H1 (cell line): Measurements from ENCODE around the gene SOCS3. TPM values are rescaled to one million over a fixed set of nuclear protein-coding genes. Genes with fewer than 3 reads are reported as not detected.
A peak's percentile ranks its signal among the peaks of the same experiment; 100 is the strongest.

ENCODE experiments used
- CTCF ChIA-PET: fragments of 300-600 bp; sonication (Branson Sonifier 250); formaldehyde crosslinking; loops from one replicate; lab custom pipeline; 2021; ENCODE audit not compliant: partially characterized antibody; lab: Charles Lee
- POLR2A ChIA-PET: fragments of 300-600 bp; sonication (Branson Sonifier 250); formaldehyde crosslinking; loops from one replicate; lab custom pipeline; 2021; ENCODE audit warnings: inconsistent platforms; ENCODE audit not compliant: partially characterized antibody; lab: Charles Lee
- DNase-seq, 2 experiments: peaks; one replicate each; pipeline versions ENCODE4 v3.0.0 to v3.0.0-alpha.2; 2010 to 2022; ENCODE audit warnings: low spot score in 2 of 2, low read depth in 1 of 2, mixed read lengths in 1 of 2
- FAIRE-seq: peaks from 2 replicates; lab custom pipeline; 2011; peaks lifted over from hg19 to GRCh38; lab: Jason Lieb, UNC
- H2AFZ ChIP-seq: 2 replicates; pipeline ENCODE4 v1.8.1; 2012; ENCODE audit warnings: low read length, inconsistent platforms
- H2AK5ac ChIP-seq: 2 replicates; pipeline ENCODE4 v1.6.1; 2013; ENCODE audit warnings: low read depth, low read length
- H2BK120ac ChIP-seq: replicated peaks from 2 replicates; pipeline ENCODE3; 2013; ENCODE audit warnings: low read depth, low read length, inconsistent platforms
- H2BK12ac ChIP-seq: 2 replicates; pipeline ENCODE4 v1.6.1; 2013; ENCODE audit warnings: low read depth, low read length
- H2BK15ac ChIP-seq: 2 replicates; pipeline ENCODE4 v1.6.1; 2013; ENCODE audit warnings: low read length
- H2BK20ac ChIP-seq: 2 replicates; pipeline ENCODE4 v1.6.1; 2013; ENCODE audit warnings: low read length
- H2BK5ac ChIP-seq: 2 replicates; pipeline ENCODE4 v1.6.1; 2013; ENCODE audit warnings: low read depth, low read length
- H3K14ac ChIP-seq: 2 replicates; pipeline ENCODE4 v1.6.1; 2013; ENCODE audit warnings: inconsistent platforms; ENCODE audit not compliant: insufficient read length
- H3K18ac ChIP-seq: 2 replicates; pipeline ENCODE4 v1.6.1; 2013; ENCODE audit warnings: low read length; ENCODE audit errors: extremely low read depth
- H3K23ac ChIP-seq: 2 replicates; pipeline ENCODE4 v1.6.1; 2013; ENCODE audit warnings: inconsistent platforms; ENCODE audit not compliant: insufficient read length
- H3K23me2 ChIP-seq: 2 replicates; pipeline ENCODE4 v1.6.1; 2013; ENCODE audit warnings: low read depth, low read length
- H3K27ac ChIP-seq: 2 replicates; pipeline ENCODE4 v1.6.1; 2011; ENCODE audit warnings: low read depth, low read length, inconsistent platforms
- H3K27me3 ChIP-seq, 4 experiments: replicated peaks in 1 of 4; 1 replicate in 1 of 4; 2 replicates in 3 of 4; pipeline versions ENCODE4 v1.6.1 to v1.8.1; 2011 to 2013; ENCODE audit warnings: low read length in 3 of 4, mild to moderate bottlenecking in 3 of 4, inconsistent platforms in 2 of 4, mixed read lengths in 2 of 4, moderate library complexity in 1 of 4; ENCODE audit not compliant: control insufficient read depth in 3 of 4, insufficient read depth in 3 of 4; ENCODE audit errors: extremely low read depth in 1 of 4
- H3K36me3 ChIP-seq, 4 experiments: 2 replicates each; pipeline versions ENCODE4 v1.6.1 to v1.8.1; 2011 to 2013; ENCODE audit warnings: mild to moderate bottlenecking in 4 of 4, low read length in 3 of 4, moderate library complexity in 2 of 4, control low read depth in 1 of 4, inconsistent platforms in 1 of 4; ENCODE audit not compliant: insufficient read depth in 4 of 4, control insufficient read depth in 2 of 4
- H3K4ac ChIP-seq: replicated peaks from 2 replicates; pipeline ENCODE3; 2013; ENCODE audit warnings: low read length, low read depth, mixed read lengths, inconsistent platforms; ENCODE audit not compliant: insufficient read length
- H3K4me1 ChIP-seq, 4 experiments: replicated peaks in 1 of 4; 1 replicate in 1 of 4; 2 replicates in 3 of 4; pipeline versions ENCODE4 v1.6.1 to v1.8.1; 2011 to 2013; ENCODE audit warnings: low read length in 3 of 4, inconsistent platforms in 2 of 4, mixed read lengths in 1 of 4; ENCODE audit not compliant: insufficient read depth in 4 of 4, control insufficient read depth in 3 of 4
- H3K4me2 ChIP-seq, 2 experiments: 2 replicates each; pipeline versions ENCODE4 v1.6.1 to v1.8.1; 2011 to 2013; ENCODE audit warnings: low read depth in 2 of 2, low read length in 2 of 2, control low read depth in 1 of 2, inconsistent platforms in 1 of 2, mild to moderate bottlenecking in 1 of 2; ENCODE audit not compliant: insufficient read depth in 1 of 2
- H3K4me3 ChIP-seq, 4 experiments: fragments of 200-600, 300-600 bp in 1 of 4; sonication (generic), shearing (Covaris generic), sonication (Bioruptor Twin) in 1 of 4; 2 replicates each; pipeline versions ENCODE4 v1.5.1 to v1.8.1; 2011 to 2016; ENCODE audit warnings: low read length in 4 of 4, low read depth in 3 of 4, control low read depth in 2 of 4, inconsistent platforms in 2 of 4, mild to moderate bottlenecking in 2 of 4, mixed read lengths in 1 of 4, moderate library complexity in 1 of 4; ENCODE audit not compliant: insufficient read depth in 2 of 4; ENCODE audit errors: extremely low read depth in 1 of 4
- H3K56ac ChIP-seq: replicated peaks from 2 replicates; pipeline ENCODE3; 2013; ENCODE audit warnings: low read depth, mild to moderate bottlenecking, mixed read lengths, low read length, inconsistent platforms; ENCODE audit not compliant: insufficient read length
- H3K79me1 ChIP-seq: 2 replicates; pipeline ENCODE4 v1.6.1; 2013; ENCODE audit warnings: low read depth, low read length, control low read depth
- H3K79me2 ChIP-seq, 2 experiments: 2 replicates each; pipeline versions ENCODE4 v1.6.1 to v1.8.1; 2012 to 2013; ENCODE audit warnings: low read length in 2 of 2, mild to moderate bottlenecking in 2 of 2, inconsistent platforms in 1 of 2; ENCODE audit not compliant: insufficient read depth in 2 of 2, control insufficient read depth in 1 of 2
- H3K9ac ChIP-seq, 4 experiments: replicated peaks in 1 of 4; 1 replicate in 1 of 4; 2 replicates in 3 of 4; pipeline versions ENCODE4 v1.6.1 to v1.8.1; 2011 to 2013; ENCODE audit warnings: low read depth in 3 of 4, low read length in 3 of 4, control low read depth in 2 of 4, mild to moderate bottlenecking in 2 of 4, moderate library complexity in 2 of 4, inconsistent platforms in 1 of 4; ENCODE audit errors: extremely low read depth in 1 of 4
- H3K9me3 ChIP-seq, 2 experiments: 2 replicates each; pipeline versions ENCODE4 v1.6.1 to v1.8.1; 2012 to 2013; ENCODE audit warnings: mild to moderate bottlenecking in 2 of 2, moderate library complexity in 2 of 2, control low read depth in 1 of 2, inconsistent platforms in 1 of 2, low read depth in 1 of 2, low read length in 1 of 2, mixed read lengths in 1 of 2; ENCODE audit not compliant: insufficient read depth in 2 of 2
- H4K20me1 ChIP-seq, 2 experiments: replicated peaks in 1 of 2; 2 replicates each; pipeline versions ENCODE3 to v1.8.1; 2011 to 2013; ENCODE audit warnings: inconsistent platforms in 2 of 2, low read length in 2 of 2, mild to moderate bottlenecking in 1 of 2; ENCODE audit not compliant: insufficient read depth in 2 of 2, control insufficient read depth in 1 of 2
- H4K5ac ChIP-seq: 2 replicates; pipeline ENCODE4 v1.6.1; 2013; ENCODE audit warnings: low read length, low read depth, mixed read lengths, inconsistent platforms; ENCODE audit not compliant: insufficient read length
- H4K8ac ChIP-seq: 2 replicates; pipeline ENCODE4 v1.8.0; 2013; ENCODE audit warnings: mild to moderate bottlenecking, moderate library complexity, low read length, inconsistent platforms; ENCODE audit not compliant: insufficient read depth; ENCODE audit errors: extremely low read depth
- H4K91ac ChIP-seq: replicated peaks from 2 replicates; pipeline ENCODE3; 2013; ENCODE audit warnings: low read length, mixed read lengths, inconsistent platforms; ENCODE audit not compliant: insufficient read length
- CBX5 ChIP-seq: fragments of 300-800, 300-1000 bp; sonication (generic); IDR thresholded peaks from 2 replicates; pipeline ENCODE4 v1.7.1; 2016; ENCODE audit warnings: antibody characterized with exemption, low read length, low read depth
- GABPA ChIP-seq: IDR thresholded peaks from 2 replicates; pipeline ENCODE4 v1.6.1; 2011; ENCODE audit warnings: mild to moderate bottlenecking, low read length, moderate library complexity, borderline replicate concordance; ENCODE audit not compliant: insufficient read depth
- HDAC2 ChIP-seq, 2 experiments: fragments of 300-600 bp in 1 of 2; sonication (generic) in 1 of 2; IDR thresholded peaks; 2 replicates each; pipeline ENCODE4 v1.6.1; 2011 to 2012; ENCODE audit warnings: low read depth in 2 of 2, low read length in 2 of 2, mild to moderate bottlenecking in 2 of 2, moderate library complexity in 2 of 2, borderline replicate concordance in 1 of 2, inconsistent platforms in 1 of 2
- HDAC6 ChIP-seq: IDR thresholded peaks from one replicate; pipeline ENCODE4 v1.7.1; 2012; ENCODE audit warnings: low read depth, mild to moderate bottlenecking, inconsistent platforms, low read length, moderate library complexity
- KDM4A ChIP-seq: IDR thresholded peaks from one replicate; pipeline ENCODE4 v1.7.1; 2012; ENCODE audit warnings: low read depth, mild to moderate bottlenecking, moderate library complexity, low read length, inconsistent platforms; ENCODE audit not compliant: severe bottlenecking
- SIN3A ChIP-seq, 2 experiments: IDR thresholded peaks in 1 of 2; conservative IDR thresholded peaks in 1 of 2; 2 replicates each; pipeline ENCODE4 v1.6.1; 2011 to 2012; ENCODE audit warnings: low read length in 2 of 2, improper control_type of control experiment in 1 of 2, low read depth in 1 of 2, mild to moderate bottlenecking in 1 of 2
- SIRT6 ChIP-seq: IDR thresholded peaks from one replicate; pipeline ENCODE4 v1.7.1; 2012; ENCODE audit warnings: low read length, inconsistent platforms
- SUZ12 ChIP-seq: fragments of 200-600 bp; sonication (generic); IDR thresholded peaks from 2 replicates; pipeline ENCODE4 v1.6.1; 2012; ENCODE audit warnings: mild to moderate bottlenecking, inconsistent platforms, low read length, moderate library complexity, mixed read lengths
- TBP ChIP-seq: IDR thresholded peaks from 2 replicates; pipeline ENCODE4 v1.6.1; 2011; ENCODE audit warnings: low read depth, low read length, improper control_type of control experiment
- whole genome bisulfite sequencing, 2 experiments: shearing (Covaris generic) in 1 of 2; methylation state at CpG; one replicate each; pipeline versions ENCODE4 v1.1.6 to v1.1.7; 2013 to 2015; ENCODE audit warnings: low lambda C conversion rate in 2 of 2, mixed read lengths in 2 of 2, inconsistent platforms in 1 of 2, low coverage in 1 of 2, missing lambda C conversion rate in 1 of 2; ENCODE audit not compliant: insufficient replicate concordance in 2 of 2, insufficient coverage in 1 of 2, insufficient read length in 1 of 2; ENCODE audit errors: extremely low coverage in 1 of 2, missing lambda C conversion rate in 1 of 2; 5-methylcytosine and 5-hydroxymethylcytosine counted together
- polyA plus RNA-seq, 7 experiments: library from polyadenylated mRNA; depleted of rRNA in 3 of 7; stranded (reverse) in 5 of 7; unstranded in 2 of 7; fragments of >200 nt in 5 of 7; fragments of 200-250 nt in 2 of 7; gene quantifications; 1 replicate in 5 of 7; 2 replicates in 1 of 7; 4 replicates in 1 of 7; pipeline versions ENCODE4 v1.2.1 to v1.2.3, GENCODE V29; 2011 to 2013; ENCODE audit warnings: missing spikeins in 2 of 7, mixed read lengths in 2 of 7
- total RNA-seq: library from RNA; stranded (reverse); fragmentation: NEBNext Ultra II Directional; extraction: Animal tissue kit (Norgen Biotek cat#: 25700); gene quantifications from 2 replicates; pipeline ENCODE4 v1.2.1, GENCODE V29; 2021

Gene SOCS3
- total and polyA plus RNA-seq, 2 of the 8 experiments (the other 6 are each of a cell fraction or from before 2014, with no cell fraction given), result 10.1 to 47.9 TPM

- ChIA-PET POLR2A (interaction anchor here (1.1 to 5.2 kb wide), 8 partner anchors 9 to 188 kb away, joined by 3 to 29 read pairs (median 4); partner anchors contain the start of gene SOCS3), CTCF (interaction anchor here (0.9 to 3.0 kb wide), 12 partner anchors 10 to 92 kb away, joined by 3 to 13 read pairs (median 3); no protein-coding TSS in a partner anchor)
- Histone ChIP-seq H2BK120ac (no peak overlapping the region), H4K91ac (no peak overlapping the region), H3K27ac (no peak overlapping the region), H3K4me2 (peak overlapping the region; percentile 45 to 74), H3K23ac (no peak overlapping the region), H2BK5ac (no peak overlapping the region; the same call in 1 of the 2 replicates), H3K14ac (no peak overlapping the region), H3K23me2 (peaks cover 2% of the 10 kb centered on the region; the same call in 1 of the 2 replicates), H4K8ac (no peak overlapping the region), H2BK12ac (peak overlapping the region; percentile 95; the same call in 1 of the 2 replicates), H2AK5ac (no peak overlapping the region), H3K27me3 (peaks cover 0 to 23% (median 13%) of the 10 kb centered on the region in 4 experiments; a peak in 5 of 7 replicates), H3K9me3 (no peaks in the 10 kb centered on the region), H3K9ac (no peak overlapping the region), H2BK20ac (no peak overlapping the region), H4K20me1 (no peaks in the 10 kb centered on the region), H3K79me1 (no peaks in the 10 kb centered on the region), H3K79me2 (no peaks in the 10 kb centered on the region), H2BK15ac (no peak overlapping the region; the same call in 1 of the 2 replicates), H3K56ac (no peak overlapping the region), H3K36me3 (no peaks in the 10 kb centered on the region), H4K5ac (no peak overlapping the region), H2AFZ (peak overlapping the region; percentile 54; the same call in 1 of the 2 replicates), H3K4me3 (peak overlapping the region; percentile 29 to 61 (median 32); a peak in 6 of 8 replicates), H3K18ac (peak overlapping the region; percentile 90), H3K4ac (no peak overlapping the region), H3K4me1 (peaks cover 0 to 17% (median 14%) of the 10 kb centered on the region in 4 experiments; a peak in 5 of 7 replicates)
- FAIRE-seq, result no peak
- 15% methylated on average over 27 of the region's 95 CpGs; no CpG with 5 or more reads in 1 of the 2 experiments for WGBS, 2 experiments
- peak in 1 of 2 experiments; percentile 80 for DNase-seq
- TF ChIP-seq TBP, result no peak
- peak in 1 of 2 experiments; percentile 52; a peak in 1 of 4 replicates for TF ChIP-seq SIN3A (conservative IDR thresholded peaks at IDR 0.05 in 1 of 2, IDR thresholded peaks at IDR 0.05 in 1 of 2; ENCODE audit: low read depth in 1 of 2, low read length in 2 of 2)
- TF ChIP-seq KDM4A, result no peak
- TF ChIP-seq HDAC6, result no peak
- TF ChIP-seq CBX5, result no peak
- TF ChIP-seq SUZ12, result peak; percentile 29; the same call in 1 of the 2 replicates
- no peak for TF ChIP-seq SIRT6
- no peak for TF ChIP-seq HDAC2 (IDR thresholded peaks at IDR 0.05; ENCODE audit: borderline replicate concordance in 1 of 2, low read depth in 2 of 2, low read length in 2 of 2)
- TF ChIP-seq GABPA, result 0 out of 2 replicates have a peak, but pooled peaks have one; percentile 63
Observed at GRCh38 chr17:78341559-78342448, 18.1 kb downstream of the SOCS3 start.
